Neural progenitor cell (in vitro differentiated cells): Measurements from ENCODE around the gene GRIK2. TPM values are rescaled to one million over a fixed set of nuclear protein-coding genes. Genes with fewer than 3 reads are reported as not detected.

Experiments
- DNase-seq: peaks from one replicate; pipeline ENCODE4 v3.0.0-alpha.2; 2016; ENCODE audit warnings: low spot score
- H2AFZ ChIP-seq: fragments of 200-600 bp; sonication (generic); replicated peaks from 2 replicates; pipeline ENCODE4 v1.6.1; 2016; ENCODE audit warnings: antibody characterized with exemption
- H3F3A ChIP-seq: fragments of 200-600 bp; sonication (generic); 2 replicates; pipeline ENCODE4 v1.6.1; 2016; ENCODE audit warnings: antibody characterized with exemption, low read depth
- H3K27ac ChIP-seq: fragments of 200-600 bp; sonication (generic); 2 replicates; pipeline ENCODE4 v1.5.1; 2016; ENCODE audit warnings: mild to moderate bottlenecking
- H3K27me3 ChIP-seq: fragments of 200-600 bp; sonication (generic); 2 replicates; pipeline ENCODE4 v1.6.1; 2016; ENCODE audit warnings: mild to moderate bottlenecking, moderate library complexity
- H3K36me3 ChIP-seq: fragments of 200-600 bp; sonication (generic); 2 replicates; pipeline ENCODE4 v1.5.1; 2016
- H3K4me1 ChIP-seq: fragments of 200-600 bp; sonication (generic); 2 replicates; pipeline ENCODE4 v1.6.1; 2016; ENCODE audit warnings: mixed run types
- H3K4me2 ChIP-seq: fragments of 200-600 bp; sonication (generic); 2 replicates; pipeline ENCODE4 v1.6.1; 2016
- H3K4me3 ChIP-seq: fragments of 200-600 bp; sonication (generic); 2 replicates; pipeline ENCODE4 v1.5.1; 2016
- H3K79me2 ChIP-seq: fragments of 200-600 bp; sonication (generic); 2 replicates; pipeline ENCODE4 v1.6.1; 2016; ENCODE audit warnings: low read depth
- H3K9ac ChIP-seq: fragments of 200-600 bp; sonication (generic); 2 replicates; pipeline ENCODE4 v1.6.1; 2016
- H3K9me3 ChIP-seq: fragments of 200-600 bp; sonication (generic); 2 replicates; pipeline ENCODE4 v1.5.1; 2016; ENCODE audit warnings: low read depth
- H4K20me1 ChIP-seq: fragments of 200-600 bp; sonication (generic); 2 replicates; pipeline ENCODE4 v1.6.1; 2016; ENCODE audit warnings: low read depth
- H3K27ac Mint-ChIP-seq: 3 replicates; pipeline ENCODE4 v1.8.0; 2021; ENCODE audit warnings: mixed read lengths
- H3K27me3 Mint-ChIP-seq: 2 replicates; pipeline ENCODE4 v1.8.0; 2022; ENCODE audit warnings: low read depth, mild to moderate bottlenecking, inconsistent platforms, moderate library complexity, mixed read lengths; ENCODE audit not compliant: insufficient read depth
- H3K36me3 Mint-ChIP-seq: 3 replicates; pipeline ENCODE4 v1.8.0; 2021; ENCODE audit warnings: mixed read lengths
- H3K4me1 Mint-ChIP-seq: 3 replicates; pipeline ENCODE4 v1.8.0; 2021; ENCODE audit warnings: mixed read lengths
- H3K4me3 Mint-ChIP-seq: 3 replicates; pipeline ENCODE4 v1.8.0; 2021; ENCODE audit warnings: mild to moderate bottlenecking, moderate library complexity, mixed read lengths
- H3K9me3 Mint-ChIP-seq: 3 replicates; pipeline ENCODE4 v1.8.0; 2020; ENCODE audit warnings: mixed read lengths
- CTCF ChIP-seq: fragments of 200-600 bp; sonication (generic); IDR thresholded peaks from 2 replicates; pipeline ENCODE4 v1.5.1; 2017; ENCODE audit warnings: antibody characterized with exemption, mild to moderate bottlenecking
- EZH2 ChIP-seq: fragments of 200-600 bp; sonication (generic); IDR thresholded peaks from 2 replicates; pipeline ENCODE4 v1.6.1; 2017; ENCODE audit warnings: antibody characterized with exemption, mild to moderate bottlenecking, moderate library complexity
- EZH2phosphoT487 ChIP-seq: fragments of 200-600 bp; sonication (generic); IDR thresholded peaks from 2 replicates; pipeline ENCODE4 v1.6.1; 2017; ENCODE audit warnings: antibody characterized with exemption
- total RNA-seq: library from RNA; depleted of rRNA; stranded (reverse); fragments of >200 nt; gene quantifications from 2 replicates; pipeline ENCODE4 v1.2.3, GENCODE V29; 2015; ENCODE audit warnings: low replicate concordance

GRIK2 gene
- total RNA-seq, 1 donor from 2014 or later = 0.88 TPM

GRCh38 chr6:101537753-101538316 lies 144.3 kb downstream of the GRIK2 start:
- no peaks in the 10 kb centered on the region for H3K9me3 ChIP-seq
- Mint-ChIP-seq H3K4me3 (no peak overlapping the region), H3K9me3 (no peaks in the 10 kb centered on the region), H3K27me3 (no peaks in the 10 kb centered on the region), H3K4me1 (no peaks in the 10 kb centered on the region), H3K36me3 (no peaks in the 10 kb centered on the region), H3K27ac (no peak overlapping the region)
- H3K9ac ChIP-seq = no peak overlapping the region
- H3K4me2 ChIP-seq = no peak overlapping the region
- no peaks in the 10 kb centered on the region for H3K4me1 ChIP-seq
- no peaks in the 10 kb centered on the region for H3K36me3 ChIP-seq
- TF ChIP-seq EZH2phosphoT487 (no peak), EZH2 (no peak), CTCF (no peak)
- DNase-seq = no peak
- H3K27ac ChIP-seq = no peak overlapping the region
- H3K79me2 ChIP-seq = no peaks in the 10 kb centered on the region
- H3K27me3 ChIP-seq = no peaks in the 10 kb centered on the region
- no peaks in the 10 kb centered on the region for H4K20me1 ChIP-seq
- H3F3A ChIP-seq = no peaks in the 10 kb centered on the region
- H3K4me3 ChIP-seq = no peak overlapping the region
- H2AFZ ChIP-seq = no peak overlapping the region

- DNase-seq = no peak
- H3K4me2 ChIP-seq = no peak overlapping the region
- no peak overlapping the region for H3K4me3 ChIP-seq
- no peak overlapping the region for H3K27ac Mint-ChIP-seq
- H3K4me1 ChIP-seq = no peaks in the 10 kb centered on the region
- no peaks in the 10 kb centered on the region for H3K9me3 Mint-ChIP-seq
- H3F3A ChIP-seq = no peaks in the 10 kb centered on the region
- H3K27ac ChIP-seq = no peak overlapping the region
- H3K4me3 Mint-ChIP-seq = no peak overlapping the region
- H3K36me3 ChIP-seq = no peaks in the 10 kb centered on the region
- no peaks in the 10 kb centered on the region for H3K79me2 ChIP-seq
- no peaks in the 10 kb centered on the region for H3K27me3 Mint-ChIP-seq
- H3K9me3 ChIP-seq = no peaks in the 10 kb centered on the region
- H2AFZ ChIP-seq = no peak overlapping the region
- no peaks in the 10 kb centered on the region for H3K27me3 ChIP-seq
- H3K36me3 Mint-ChIP-seq = no peaks in the 10 kb centered on the region
- H4K20me1 ChIP-seq = no peaks in the 10 kb centered on the region
- no peak overlapping the region for H3K9ac ChIP-seq
- no peak for TF ChIP-seq EZH2
- no peak for TF ChIP-seq EZH2phosphoT487
- no peak for TF ChIP-seq CTCF
- no peaks in the 10 kb centered on the region for H3K4me1 Mint-ChIP-seq
Observed at GRCh38 chr6:101539510-101540245, 146.2 kb downstream of the GRIK2 start.

- Mint-ChIP-seq H3K4me1 (no peaks in the 10 kb centered on the region), H3K27me3 (no peaks in the 10 kb centered on the region), H3K9me3 (no peaks in the 10 kb centered on the region), H3K4me3 (no peak overlapping the region), H3K36me3 (no peaks in the 10 kb centered on the region), H3K27ac (no peak overlapping the region)
- Histone ChIP-seq H3K4me1 (no peaks in the 10 kb centered on the region), H3K27me3 (no peaks in the 10 kb centered on the region), H3K9ac (no peak overlapping the region), H3K9me3 (no peaks in the 10 kb centered on the region), H3K27ac (no peak overlapping the region), H3K4me2 (no peak overlapping the region), H3K4me3 (no peak overlapping the region), H4K20me1 (no peaks in the 10 kb centered on the region), H2AFZ (no peak overlapping the region), H3F3A (no peaks in the 10 kb centered on the region), H3K79me2 (no peaks in the 10 kb centered on the region), H3K36me3 (no peaks in the 10 kb centered on the region)
- no peak for TF ChIP-seq EZH2
- no peak for TF ChIP-seq CTCF
- no peak for TF ChIP-seq EZH2phosphoT487
- no peak for DNase-seq
Observed at GRCh38 chr6:101541894-101542293, 148.4 kb downstream of the GRIK2 start.
